Panc1 (cell line): Measurements from ENCODE around the gene EGR4. TPM values are rescaled to one million over a fixed set of nuclear protein-coding genes. Genes with fewer than 3 reads are reported as not detected.

Experiments
- ATAC-seq: fragments of 200-7000 bp; cut with Tn5 transposase; 2 replicates; pipeline ENCODE4 v1.9.1; 2020; ENCODE audit warnings: mild to moderate bottlenecking, moderate library complexity
- BruUV-seq: library from RNA; stranded (reverse); fragments of 400-500 nt; replicated peaks from 2 replicates; lab custom pipeline; 2021; lab: Mats Ljungman, UMichigan
- CTCF ChIA-PET: fragments of 300-600 bp; sonication (Branson Sonifier 250); formaldehyde crosslinking; loops from one replicate; lab custom pipeline; 2022; ENCODE audit warnings: antibody characterized with exemption; lab: Charles Lee
- POLR2A ChIA-PET: fragments of 300-600 bp; sonication (Branson Sonifier 250); formaldehyde crosslinking; loops from one replicate; lab custom pipeline; 2022; ENCODE audit warnings: antibody characterized with exemption; lab: Charles Lee
- DNase-seq: peaks from one replicate; pipeline ENCODE4 v3.0.0-alpha.2; 2010; ENCODE audit warnings: low read depth, low spot score
- H3K27ac ChIP-seq: 2 replicates; pipeline ENCODE4 v1.5.1; 2011; ENCODE audit warnings: mild to moderate bottlenecking, low read length, inconsistent platforms
- H3K27me3 ChIP-seq: fragments of 200-500 bp; sonication (Bioruptor generic); 2 replicates; pipeline ENCODE4 v1.6.0; 2014; ENCODE audit warnings: low read length, inconsistent platforms; ENCODE audit not compliant: control insufficient read depth, insufficient read depth
- H3K36me3 ChIP-seq: fragments of 200-500 bp; sonication (Bioruptor generic); 2 replicates; pipeline ENCODE4 v1.5.1; 2014; ENCODE audit warnings: inconsistent platforms, mild to moderate bottlenecking, low read length, moderate library complexity; ENCODE audit not compliant: control insufficient read depth, insufficient read depth
- H3K4me1 ChIP-seq: 2 replicates; pipeline ENCODE4 v1.5.1; 2011; ENCODE audit warnings: inconsistent platforms, mild to moderate bottlenecking, low read length, moderate library complexity; ENCODE audit not compliant: control insufficient read depth, insufficient read depth
- H3K4me3 ChIP-seq, 2 experiments: 2 replicates each; pipeline ENCODE4 v1.5.1; 2011 to 2012; ENCODE audit warnings: low read depth in 2 of 2, low read length in 2 of 2, mild to moderate bottlenecking in 2 of 2, inconsistent platforms in 1 of 2, moderate library complexity in 1 of 2
- H3K9me3 ChIP-seq: fragments of 200-500 bp; sonication (Bioruptor generic); 2 replicates; pipeline ENCODE4 v1.5.1; 2014; ENCODE audit warnings: low read depth, mild to moderate bottlenecking, inconsistent platforms, low read length, moderate library complexity; ENCODE audit not compliant: control insufficient read depth, insufficient read depth
- POLR2AphosphoS5 ChIP-seq: IDR thresholded peaks from 2 replicates; pipeline ENCODE4 v1.6.1; 2012; ENCODE audit warnings: mild to moderate bottlenecking, low read depth, low read length, moderate library complexity
- SIN3A ChIP-seq: IDR thresholded peaks from 2 replicates; pipeline ENCODE4 v1.6.1; 2012; ENCODE audit warnings: low read depth, mild to moderate bottlenecking, low read length, moderate library complexity, borderline replicate concordance; ENCODE audit not compliant: insufficient read depth
- TCF7L2 ChIP-seq: IDR thresholded peaks from 2 replicates; pipeline ENCODE4 v1.6.1; 2011; ENCODE audit warnings: mild to moderate bottlenecking, low read depth, low read length, inconsistent platforms
- in situ Hi-C: cut with HindIII; loops from 2 replicates; pipeline ENCODE4 v1.10.0; 2016; ENCODE audit warnings: low sequenced_read_pairs, low pct_unique_long_range_greater_than_20kb
- intact Hi-C: fragments of 100-400 bp; cut with micrococcal nuclease; formaldehyde crosslinking; loops from one replicate; pipeline ENCODE4 v1.10.0; 2022; ENCODE audit not compliant: unreplicated experiment
- total RNA-seq: library from RNA; stranded (reverse); gene quantifications from one replicate; pipeline ENCODE4 v1.2.1, GENCODE V29; 2021; ENCODE audit not compliant: unreplicated experiment
- TF ChIP-seq, protein P1 (sequence below): fragments of 450-650 bp; IDR thresholded peaks from 2 replicates; pipeline ENCODE4 v1.5.1; 2017; ENCODE audit warnings: mild to moderate bottlenecking
- TF ChIP-seq, protein P2 (sequence below), 2 experiments: IDR thresholded peaks; 2 replicates each; pipeline ENCODE4 v1.6.1; 2011 to 2012; ENCODE audit warnings: low read depth in 2 of 2, control low read depth in 1 of 2, low read length in 1 of 2, mild to moderate bottlenecking in 1 of 2, moderate library complexity in 1 of 2; ENCODE audit not compliant: insufficient read depth in 1 of 2

EGR4 gene
- total RNA-seq, 1 experiment from 2014 or later = 0.08 TPM

DNA sequence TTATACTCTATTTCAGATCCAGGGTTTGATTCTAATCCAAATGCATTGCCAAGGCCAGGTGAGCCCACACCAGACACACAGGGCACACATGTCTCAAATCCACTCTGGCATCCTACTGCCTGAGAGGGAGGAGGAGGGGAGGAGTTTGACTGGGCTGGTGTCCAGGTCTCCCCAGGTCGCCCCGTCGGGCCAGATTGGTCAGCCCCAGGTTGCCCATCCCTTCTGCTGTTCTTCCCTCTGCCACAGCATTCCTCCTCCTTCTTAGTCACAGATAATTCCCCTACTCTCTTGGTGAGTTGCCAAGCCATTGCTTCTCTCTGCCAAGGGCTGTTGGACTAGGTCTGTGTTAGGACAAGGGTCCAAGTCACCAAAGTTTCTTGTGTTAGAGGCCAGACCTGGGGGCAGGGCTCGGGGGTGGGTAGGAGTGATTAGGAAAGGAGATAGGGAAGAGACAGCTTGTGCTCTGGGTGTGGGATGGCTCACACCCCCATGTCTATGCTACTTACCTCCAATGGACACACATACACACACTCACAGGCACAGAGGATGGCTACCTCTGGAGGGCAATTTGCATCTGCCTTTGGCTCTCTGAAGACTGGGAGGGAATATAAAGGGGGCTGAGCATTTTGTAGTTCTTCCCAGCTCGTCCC is 2.5 kb upstream of the EGR4 start:
- ChIA-PET CTCF (no interaction called here), POLR2A (interaction anchor here (0.7 kb wide), 1 partner anchor 89 kb away, joined by 7 read pairs; the partner anchor contains the start of gene ALMS1)
- H3K27me3 ChIP-seq = peaks cover 40% of the 10 kb centered on the region
- H3K9me3 ChIP-seq = no peaks in the 10 kb centered on the region
- TF ChIP-seq, protein P1, sequence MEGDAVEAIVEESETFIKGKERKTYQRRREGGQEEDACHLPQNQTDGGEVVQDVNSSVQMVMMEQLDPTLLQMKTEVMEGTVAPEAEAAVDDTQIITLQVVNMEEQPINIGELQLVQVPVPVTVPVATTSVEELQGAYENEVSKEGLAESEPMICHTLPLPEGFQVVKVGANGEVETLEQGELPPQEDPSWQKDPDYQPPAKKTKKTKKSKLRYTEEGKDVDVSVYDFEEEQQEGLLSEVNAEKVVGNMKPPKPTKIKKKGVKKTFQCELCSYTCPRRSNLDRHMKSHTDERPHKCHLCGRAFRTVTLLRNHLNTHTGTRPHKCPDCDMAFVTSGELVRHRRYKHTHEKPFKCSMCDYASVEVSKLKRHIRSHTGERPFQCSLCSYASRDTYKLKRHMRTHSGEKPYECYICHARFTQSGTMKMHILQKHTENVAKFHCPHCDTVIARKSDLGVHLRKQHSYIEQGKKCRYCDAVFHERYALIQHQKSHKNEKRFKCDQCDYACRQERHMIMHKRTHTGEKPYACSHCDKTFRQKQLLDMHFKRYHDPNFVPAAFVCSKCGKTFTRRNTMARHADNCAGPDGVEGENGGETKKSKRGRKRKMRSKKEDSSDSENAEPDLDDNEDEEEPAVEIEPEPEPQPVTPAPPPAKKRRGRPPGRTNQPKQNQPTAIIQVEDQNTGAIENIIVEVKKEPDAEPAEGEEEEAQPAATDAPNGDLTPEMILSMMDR = no peak
- TF ChIP-seq TCF7L2 (no peak), SIN3A (no peak), POLR2AphosphoS5 (no peak)
- TF ChIP-seq, protein P2, sequence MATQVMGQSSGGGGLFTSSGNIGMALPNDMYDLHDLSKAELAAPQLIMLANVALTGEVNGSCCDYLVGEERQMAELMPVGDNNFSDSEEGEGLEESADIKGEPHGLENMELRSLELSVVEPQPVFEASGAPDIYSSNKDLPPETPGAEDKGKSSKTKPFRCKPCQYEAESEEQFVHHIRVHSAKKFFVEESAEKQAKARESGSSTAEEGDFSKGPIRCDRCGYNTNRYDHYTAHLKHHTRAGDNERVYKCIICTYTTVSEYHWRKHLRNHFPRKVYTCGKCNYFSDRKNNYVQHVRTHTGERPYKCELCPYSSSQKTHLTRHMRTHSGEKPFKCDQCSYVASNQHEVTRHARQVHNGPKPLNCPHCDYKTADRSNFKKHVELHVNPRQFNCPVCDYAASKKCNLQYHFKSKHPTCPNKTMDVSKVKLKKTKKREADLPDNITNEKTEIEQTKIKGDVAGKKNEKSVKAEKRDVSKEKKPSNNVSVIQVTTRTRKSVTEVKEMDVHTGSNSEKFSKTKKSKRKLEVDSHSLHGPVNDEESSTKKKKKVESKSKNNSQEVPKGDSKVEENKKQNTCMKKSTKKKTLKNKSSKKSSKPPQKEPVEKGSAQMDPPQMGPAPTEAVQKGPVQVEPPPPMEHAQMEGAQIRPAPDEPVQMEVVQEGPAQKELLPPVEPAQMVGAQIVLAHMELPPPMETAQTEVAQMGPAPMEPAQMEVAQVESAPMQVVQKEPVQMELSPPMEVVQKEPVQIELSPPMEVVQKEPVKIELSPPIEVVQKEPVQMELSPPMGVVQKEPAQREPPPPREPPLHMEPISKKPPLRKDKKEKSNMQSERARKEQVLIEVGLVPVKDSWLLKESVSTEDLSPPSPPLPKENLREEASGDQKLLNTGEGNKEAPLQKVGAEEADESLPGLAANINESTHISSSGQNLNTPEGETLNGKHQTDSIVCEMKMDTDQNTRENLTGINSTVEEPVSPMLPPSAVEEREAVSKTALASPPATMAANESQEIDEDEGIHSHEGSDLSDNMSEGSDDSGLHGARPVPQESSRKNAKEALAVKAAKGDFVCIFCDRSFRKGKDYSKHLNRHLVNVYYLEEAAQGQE (IDR thresholded peaks at IDR 0.05; ENCODE audit: insufficient read depth in 1 of 2, low read depth in 2 of 2, low read length in 1 of 2) = no peak
- ATAC-seq (no peak), DNase-seq (no peak)
- intact Hi-C loops = no loop called here
- H3K4me3 ChIP-seq = no peak overlapping the region
- H3K36me3 ChIP-seq = no peaks in the 10 kb centered on the region
- in situ Hi-C loops = loop anchor here (10.0 kb wide), 1 partner anchor 61 kb away; the partner anchor contains the start of genes CCT7 and PRADC1
- H3K4me1 ChIP-seq = 0 out of 2 replicates have a peak, but pooled peaks cover 2% of the 10 kb centered on the region
- H3K27ac ChIP-seq = no peak overlapping the region
- no TSS peak for BruUV-seq

DNA sequence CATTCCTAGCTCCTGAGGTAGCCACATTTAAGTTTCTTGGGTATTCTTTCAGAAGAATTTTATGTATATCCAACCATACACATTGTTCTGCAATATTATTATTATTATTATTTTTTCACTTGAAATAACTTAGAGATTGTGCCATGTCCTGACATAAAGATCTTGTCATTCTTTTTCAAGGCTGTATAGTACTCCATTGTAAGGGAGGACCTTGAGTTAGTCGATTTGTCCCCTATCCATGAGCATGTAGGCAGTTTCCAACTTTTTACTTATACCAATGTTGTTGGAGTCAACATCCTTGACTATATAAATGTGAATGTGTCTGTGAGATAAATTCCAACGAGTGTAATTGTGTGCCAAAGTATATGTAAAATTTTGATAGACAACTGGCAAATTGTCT is 891 bp upstream of the EGR4 start:
- ChIA-PET CTCF (no interaction called here), POLR2A (no interaction called here)
- no peak for ATAC-seq
- no peak for DNase-seq
- Histone ChIP-seq H3K36me3 (no peaks in the 10 kb centered on the region), H3K27ac (no peak overlapping the region), H3K27me3 (peaks cover 49% of the 10 kb centered on the region), H3K4me1 (0 out of 2 replicates have a peak, but pooled peaks cover 2% of the 10 kb centered on the region), H3K4me3 (no peak overlapping the region), H3K9me3 (no peaks in the 10 kb centered on the region)
- TF ChIP-seq POLR2AphosphoS5 (no peak), SIN3A (no peak), TCF7L2 (no peak)
- TF ChIP-seq, protein P2 (IDR thresholded peaks at IDR 0.05; ENCODE audit: insufficient read depth in 1 of 2, low read depth in 2 of 2, low read length in 1 of 2) = no peak
- TF ChIP-seq, protein P1 = no peak
- in situ Hi-C loops (loop anchor here (10.0 kb wide), 1 partner anchor 59 kb away; the partner anchor contains the start of genes CCT7 and PRADC1), intact Hi-C loops (no loop called here)
- BruUV-seq = no TSS peak
